Transverse colon (tissue), 4 donors: ENCODE measurements around the gene ACER3. TPM values are rescaled to one million over a fixed set of nuclear protein-coding genes. Genes with fewer than 3 reads are reported as not detected.

Source experiments
- DNase-seq: peaks from one replicate; pipeline ENCODE4 v3.0.0-alpha.2; 2019
- H3K27ac ChIP-seq, 4 donors: fragments of 200-600 bp; sonication (generic); 2 replicates each; pipeline ENCODE4 v1.5.1; 2016 to 2018; ENCODE audit warnings: inconsistent platforms in 4 of 4
- H3K27me3 ChIP-seq: fragments of 200-600 bp; sonication (generic); 2 replicates; pipeline ENCODE4 v1.5.1; 2017; ENCODE audit warnings: inconsistent platforms
- H3K36me3 ChIP-seq, 4 donors: fragments of 200-600 bp; sonication (generic); 2 replicates each; pipeline ENCODE4 v1.5.1; 2017 to 2019; ENCODE audit warnings: inconsistent platforms in 4 of 4
- H3K4me1 ChIP-seq, 4 donors: fragments of 200-600 bp; sonication (generic); 2 replicates each; pipeline ENCODE4 v1.5.1; 2017 to 2020; ENCODE audit warnings: inconsistent platforms in 4 of 4
- H3K4me3 ChIP-seq, 4 donors: fragments of 200-600 bp; sonication (generic); 1 replicate in 1 of 4; 2 replicates in 3 of 4; pipeline versions ENCODE4 v1.5.1 to v1.6.1; 2017 to 2019; ENCODE audit warnings: inconsistent platforms in 4 of 4
- H3K9me3 ChIP-seq, 2 donors: fragments of 200-600 bp; sonication (generic); 2 replicates each; pipeline ENCODE4 v1.5.1; 2017 to 2019; ENCODE audit warnings: inconsistent platforms in 2 of 2
- CTCF ChIP-seq, 5 experiments: fragments of 200-600 bp in 3 of 5; fragments of 450-650 bp in 2 of 5; sonication (generic) in 3 of 5; IDR thresholded peaks; 1 replicate in 2 of 5; 2 replicates in 3 of 5; pipeline ENCODE4 v1.5.1; 2016 to 2017; ENCODE audit warnings: antibody characterized with exemption in 5 of 5, inconsistent platforms in 3 of 5, mild to moderate bottlenecking in 2 of 5, moderate library complexity in 1 of 5
- EP300 ChIP-seq: sonication (generic); formaldehyde crosslinking; IDR thresholded peaks from one replicate; pipeline ENCODE4 v1.6.1; 2017; ENCODE audit warnings: antibody characterized with exemption, low read depth
- POLR2A ChIP-seq: fragments of 450-650 bp; IDR thresholded peaks from one replicate; pipeline ENCODE4 v1.6.1; 2016; ENCODE audit warnings: antibody characterized with exemption, mild to moderate bottlenecking, moderate library complexity
- POLR2AphosphoS5 ChIP-seq, 3 donors: sonication (generic); formaldehyde crosslinking; IDR thresholded peaks; one replicate each; pipeline ENCODE4 v1.6.1; 2016; ENCODE audit warnings: antibody characterized with exemption in 3 of 3
- WGBS, 2 donors: methylation state at CpG; one replicate each; pipeline ENCODE4 v1.1.5; 2018; ENCODE audit warnings: low coverage in 1 of 2; 5-methylcytosine and 5-hydroxymethylcytosine counted together
- in situ Hi-C, 4 donors: fragments of 200-750 bp; cut with MboI; loops; one replicate each; pipeline versions ENCODE4 v1.15.0 to v1.15.1; 2017; ENCODE audit warnings: low sequenced_read_pairs in 3 of 4, low pct_ligation_motif_present in 1 of 4, low pct_unique_long_range_greater_than_20kb in 1 of 4
- intact Hi-C: fragments of 100-400 bp; cut with DNase I; formaldehyde crosslinking; loops from one replicate; pipeline ENCODE4 v1.15.1; 2023; ENCODE audit warnings: low total_unique reads
- total RNA-seq, 4 donors: library from RNA; depleted of rRNA; stranded (reverse); fragments of >200 nt; gene quantifications; one replicate each; pipeline ENCODE4 v1.1.0, GENCODE V29; 2016

ACER3 gene
- total RNA-seq, 4 donors from 2014 or later: 8.8 to 72.2 (median 29.4) TPM

GRCh38 chr11:76878014-76878413, 17.3 kb downstream of the ACER3 start:
- no peaks in the 10 kb centered on the region for H3K27me3 ChIP-seq
- intact Hi-C loops: no loop called here
- H3K4me1 ChIP-seq: peaks cover 0 to 8% (median 0%) of the 10 kb centered on the region in 4 donors
- DNase-seq: no peak
- H3K9me3 ChIP-seq: no peaks in the 10 kb centered on the region
- WGBS, 2 donors: 90 to 95% methylated on average over 2 of the region's 2 CpGs
- no peak overlapping the region for H3K27ac ChIP-seq
- H3K36me3 ChIP-seq: no peaks in the 10 kb centered on the region
- in situ Hi-C loops: no loop called here
- H3K4me3 ChIP-seq: no peak overlapping the region
- no peak for TF ChIP-seq CTCF (IDR thresholded peaks at IDR 0.05)
- TF ChIP-seq POLR2A: no peak
- no peak for TF ChIP-seq EP300
- TF ChIP-seq POLR2AphosphoS5 (IDR thresholded peaks at IDR 0.05): no peak

- TF ChIP-seq POLR2A: no peak
- no peak for TF ChIP-seq EP300
- no peak for TF ChIP-seq CTCF (IDR thresholded peaks at IDR 0.05)
- no peak for TF ChIP-seq POLR2AphosphoS5 (IDR thresholded peaks at IDR 0.05)
- Histone ChIP-seq H3K4me3 (no peak overlapping the region), H3K27ac (no peak overlapping the region), H3K4me1 (peaks cover 0 to 8% (median 0%) of the 10 kb centered on the region in 4 donors), H3K36me3 (no peaks in the 10 kb centered on the region), H3K9me3 (no peaks in the 10 kb centered on the region), H3K27me3 (no peaks in the 10 kb centered on the region)
- 80 to 100% methylated on average over 2 of the region's 2 CpGs for WGBS, 2 donors
- DNase-seq: no peak
- intact Hi-C loops (no loop called here), in situ Hi-C loops (no loop called here)
Observed at GRCh38 chr11:76880314-76880713, 19.6 kb downstream of the ACER3 start.

GRCh38 chr11:76880956-76881355, 20.2 kb downstream of the ACER3 start:
- DNase-seq: no peak
- Histone ChIP-seq H3K4me3 (no peak overlapping the region), H3K4me1 (peaks cover 0 to 12% (median 0%) of the 10 kb centered on the region in 4 donors), H3K27me3 (no peaks in the 10 kb centered on the region), H3K27ac (no peak overlapping the region), H3K36me3 (no peaks in the 10 kb centered on the region), H3K9me3 (no peaks in the 10 kb centered on the region)
- in situ Hi-C loops: no loop called here
- intact Hi-C loops: no loop called here
- WGBS, 2 donors: 93 to 96% methylated on average over 3 to 4 of the region's 4 CpGs
- TF ChIP-seq POLR2AphosphoS5 (IDR thresholded peaks at IDR 0.05): no peak
- no peak for TF ChIP-seq CTCF (IDR thresholded peaks at IDR 0.05)

GRCh38 chr11:76885390-76886097, 24.8 kb downstream of the ACER3 start:
- Histone ChIP-seq H3K4me3 (no peak overlapping the region), H3K9me3 (no peaks in the 10 kb centered on the region), H3K27me3 (no peaks in the 10 kb centered on the region), H3K27ac (no peak overlapping the region), H3K4me1 (peaks cover 0 to 9% (median 0%) of the 10 kb centered on the region in 4 donors), H3K36me3 (no peaks in the 10 kb centered on the region)
- TF ChIP-seq CTCF (IDR thresholded peaks at IDR 0.05): no peak
- no peak for TF ChIP-seq POLR2A
- TF ChIP-seq POLR2AphosphoS5 (IDR thresholded peaks at IDR 0.05): no peak
- no peak for TF ChIP-seq EP300
- intact Hi-C loops (no loop called here), in situ Hi-C loops (no loop called here)
- 79 to 86% methylated on average over 7 to 9 of the region's 9 CpGs for WGBS, 2 donors
- no peak for DNase-seq
